Stimulated activated CD8-positive, alpha-beta memory T cell treated with anti-CD3 and anti-CD28 coated beads, Interleukin-7, amount 100 ng/mL, for 4 hours (primary cell): Measurements from ENCODE around the gene RIMBP2.

Experiments
- DNase-seq, 2 donors: peaks; one replicate each; pipeline ENCODE4 v3.0.0-alpha.2; 2020; ENCODE audit warnings: low read depth in 2 of 2

The RIMBP2 gene

DNA sequence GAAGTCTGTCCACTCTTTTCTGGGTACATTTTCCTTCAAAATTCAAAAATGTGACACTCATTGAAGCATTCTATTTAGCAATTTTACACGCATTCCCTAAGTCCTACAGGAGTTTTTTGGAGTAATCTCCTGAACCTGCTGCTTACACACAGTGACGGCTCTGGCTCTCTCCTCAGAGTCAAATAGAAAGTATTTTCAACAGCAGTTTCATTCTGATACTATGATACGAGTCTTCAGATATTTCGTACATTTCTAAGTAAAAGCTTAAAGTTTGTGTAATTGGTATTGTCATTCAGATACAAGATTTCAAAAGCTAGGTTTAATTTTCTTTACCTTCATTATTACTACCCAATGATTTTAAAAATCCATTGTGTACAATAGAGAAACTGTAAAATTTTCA lies 342.0 kb downstream of the RIMBP2 start:
- DNase-seq: no peak

- DNase-seq: no peak
These were observed 343.2 kb downstream of the RIMBP2 start for GRCh38 chr12:130372936-130373335.

DNA sequence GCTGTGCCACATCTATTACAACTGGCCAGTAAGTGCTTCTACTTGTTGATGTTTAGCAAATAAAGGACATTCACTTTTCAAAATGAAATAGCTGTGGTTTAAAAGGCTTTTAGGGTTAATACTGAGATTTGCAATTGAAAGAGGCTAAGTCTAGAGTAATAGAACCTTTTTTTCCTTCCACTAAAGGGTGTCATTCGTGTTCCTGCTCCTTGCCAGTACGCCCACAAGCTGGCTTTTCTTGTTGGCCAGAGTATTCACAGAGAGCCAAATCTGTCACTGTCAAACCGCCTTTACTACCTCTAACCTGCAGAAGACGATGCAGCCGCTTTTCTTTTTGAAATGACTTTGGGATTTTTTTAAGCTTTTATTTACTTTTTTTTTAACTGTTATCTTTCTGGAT lies 344.8 kb downstream of the RIMBP2 start:
- no peak for DNase-seq

GRCh38 chr12:130369816-130370215 lies 346.3 kb downstream of the RIMBP2 start:
- DNase-seq: no peak

DNA sequence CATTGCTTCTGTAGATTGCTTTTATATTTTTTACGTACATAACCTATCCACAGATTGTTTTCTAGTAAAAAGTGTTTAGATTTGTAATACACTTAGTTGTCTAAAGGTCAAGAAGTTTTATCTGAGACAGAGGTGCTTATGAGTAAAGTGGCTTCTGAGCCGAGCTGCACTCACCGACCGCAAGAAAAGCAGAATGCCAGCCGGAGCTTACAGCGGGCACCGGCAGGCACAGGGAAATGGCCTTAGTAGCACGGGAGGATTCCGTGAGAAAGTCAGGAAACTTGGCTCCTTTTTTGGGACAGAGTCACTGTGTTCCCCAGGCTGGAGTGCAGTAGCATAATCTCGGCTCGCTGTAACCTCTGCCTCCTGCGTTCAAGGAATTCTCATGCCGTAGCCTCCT lies 348.6 kb downstream of the RIMBP2 start:
- DNase-seq: no peak

- DNase-seq: no peak
These were observed 349.1 kb downstream of the RIMBP2 start for GRCh38 chr12:130367003-130367402.

DNA sequence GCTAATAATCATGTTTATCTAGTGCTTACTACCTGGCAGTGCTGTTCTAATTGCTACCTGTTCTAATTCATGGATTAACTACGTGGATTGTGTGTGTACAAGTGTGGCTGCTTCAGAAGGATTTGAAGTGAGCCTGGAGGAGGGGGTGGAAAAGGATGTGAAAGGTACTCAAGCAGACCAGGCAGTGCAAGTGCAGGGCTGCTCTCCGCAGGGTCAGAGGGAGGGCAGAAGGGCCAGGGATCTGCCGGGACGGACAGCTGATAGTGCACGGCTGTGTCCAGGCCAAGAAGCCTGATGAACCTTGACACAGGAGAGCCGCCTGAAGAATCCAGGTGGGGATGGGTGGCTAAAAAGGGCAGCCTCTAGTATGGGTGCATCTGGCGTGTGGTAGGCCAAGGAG lies 349.9 kb downstream of the RIMBP2 start:
- DNase-seq: no peak

DNA sequence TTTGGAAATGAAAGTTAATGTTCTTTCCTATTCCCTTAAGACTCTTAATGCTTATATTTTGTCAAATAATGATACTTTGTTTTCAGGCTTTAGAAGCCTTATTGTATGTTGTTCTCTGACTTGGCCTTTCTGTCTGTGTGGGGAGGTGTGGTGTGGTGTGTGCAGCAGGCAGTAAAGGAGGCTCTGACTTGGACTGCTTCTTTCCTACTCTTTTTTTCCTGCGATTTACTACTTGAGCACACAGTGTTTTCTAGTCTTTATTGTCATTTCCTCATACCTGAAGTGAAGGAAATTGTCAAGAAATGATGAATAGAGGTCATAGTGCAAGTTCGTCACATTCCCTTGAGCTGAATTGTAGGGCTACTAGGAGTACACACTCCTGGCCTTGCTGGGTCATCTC lies 351.5 kb downstream of the RIMBP2 start:
- DNase-seq: no peak

DNA sequence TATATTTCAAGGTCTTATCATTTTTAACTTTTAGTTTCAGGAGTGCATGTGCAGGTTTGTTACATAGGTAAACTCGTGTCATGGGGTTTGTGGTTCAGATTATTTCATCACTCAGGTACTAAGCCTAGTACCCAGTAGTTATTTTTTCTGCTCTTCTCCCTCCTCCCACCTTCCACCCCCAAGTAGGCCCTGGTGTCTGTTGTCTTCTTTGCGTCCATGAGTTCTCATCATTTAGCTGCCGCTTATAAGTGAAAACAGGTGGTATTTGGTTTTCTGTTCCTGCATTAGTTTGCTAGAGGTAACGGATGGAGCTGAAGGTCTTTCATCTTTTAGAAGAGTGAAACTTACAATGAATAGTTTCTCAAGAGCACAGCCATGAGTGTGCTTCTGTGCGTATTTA lies 354.0 kb downstream of the RIMBP2 start:
- no peak for DNase-seq

GRCh38 chr12:130357729-130358330 lies 358.3 kb downstream of the RIMBP2 start:
- DNase-seq: no peak

- no peak for DNase-seq
These were observed 358.9 kb downstream of the RIMBP2 start for GRCh38 chr12:130357241-130357640.

- DNase-seq: no peak
These were observed 359.9 kb downstream of the RIMBP2 start for GRCh38 chr12:130356222-130356621.

DNA sequence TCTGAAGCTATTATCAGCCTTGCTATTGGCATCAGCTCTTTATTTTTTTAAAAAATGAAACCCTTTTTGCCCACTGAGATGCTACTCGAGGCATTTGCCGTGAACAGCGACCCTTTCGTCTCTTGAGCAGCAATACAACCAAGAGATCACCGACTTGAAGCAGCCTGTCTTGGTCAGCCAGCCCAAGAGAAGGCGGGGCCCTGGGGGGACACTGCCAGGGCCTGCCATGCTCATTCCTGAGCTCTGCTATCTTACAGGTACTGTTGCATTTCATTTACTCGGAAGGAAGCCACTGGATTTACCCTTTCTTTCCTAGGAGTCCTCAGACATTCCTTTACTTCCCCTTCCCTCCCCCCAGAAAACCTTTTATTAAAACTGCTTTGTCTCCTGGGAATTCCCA lies 361.7 kb downstream of the RIMBP2 start:
- no peak for DNase-seq

- no peak for DNase-seq
These were observed 363.0 kb downstream of the RIMBP2 start for GRCh38 chr12:130353081-130353480.

GRCh38 chr12:130351326-130351725 lies 364.8 kb downstream of the RIMBP2 start:
- no peak for DNase-seq

DNA sequence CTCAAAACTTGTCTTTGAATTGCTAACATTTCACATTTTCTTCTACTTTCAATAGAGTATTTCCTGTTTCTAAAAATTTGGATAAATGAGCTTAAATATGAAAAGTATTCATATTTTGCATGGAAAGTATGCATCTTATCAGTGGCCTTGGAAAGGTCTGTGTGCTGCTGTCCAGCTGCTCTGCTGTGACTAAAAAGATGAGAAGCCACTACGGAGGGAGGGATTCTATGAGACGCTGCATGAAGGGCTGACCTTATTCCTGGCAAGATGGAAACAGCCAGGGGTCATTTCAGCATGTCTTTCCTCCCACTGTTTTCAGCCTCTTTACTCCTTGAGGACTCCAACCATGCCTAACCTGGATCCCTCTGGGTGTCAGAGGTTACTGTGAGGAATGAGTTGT lies 365.4 kb downstream of the RIMBP2 start:
- DNase-seq: no peak

DNA sequence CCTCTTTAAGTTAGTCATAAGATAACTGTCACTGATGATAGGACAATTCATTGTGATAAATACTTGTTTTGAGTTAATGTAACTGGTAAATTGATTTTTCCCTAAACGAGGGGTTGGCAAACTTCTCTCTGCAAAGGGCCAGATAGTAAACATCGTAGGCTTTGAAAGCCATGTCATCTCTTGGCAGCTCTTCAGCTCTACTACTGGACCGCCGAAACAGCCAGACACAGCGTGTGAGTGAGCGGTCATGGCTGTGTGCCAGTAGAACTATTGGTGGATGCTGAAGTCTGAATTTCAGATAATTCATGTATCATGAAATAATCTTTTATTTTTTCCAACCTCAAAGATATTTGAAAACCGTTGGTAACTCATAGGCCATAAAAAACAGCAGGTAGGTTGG lies 368.5 kb downstream of the RIMBP2 start:
- DNase-seq: no peak
